ENCODE data around the gene ZMYM1.
"Not testable (repeated sequence)": the region's sequence is repeated elsewhere in the genome, so short reads cannot be mapped to it uniquely, and the experiment has no call there.

Gene ZMYM1

GRCh38 chr1:35064265-35064664 lies 14.9 kb upstream of the ZMYM1 start:
- no peak overlapping the region for H3K4me3 ChIP-seq (ENCODE audit: low read length)
- no peak for DNase-seq (ENCODE audit: low read depth, low spot score)

GRCh38 chr1:35069746-35070145 lies 9.4 kb upstream of the ZMYM1 start:
- DNase-seq (ENCODE audit: low read depth, low spot score), result no peak
- no peak overlapping the region for H3K4me3 ChIP-seq (ENCODE audit: low read length)

DNA sequence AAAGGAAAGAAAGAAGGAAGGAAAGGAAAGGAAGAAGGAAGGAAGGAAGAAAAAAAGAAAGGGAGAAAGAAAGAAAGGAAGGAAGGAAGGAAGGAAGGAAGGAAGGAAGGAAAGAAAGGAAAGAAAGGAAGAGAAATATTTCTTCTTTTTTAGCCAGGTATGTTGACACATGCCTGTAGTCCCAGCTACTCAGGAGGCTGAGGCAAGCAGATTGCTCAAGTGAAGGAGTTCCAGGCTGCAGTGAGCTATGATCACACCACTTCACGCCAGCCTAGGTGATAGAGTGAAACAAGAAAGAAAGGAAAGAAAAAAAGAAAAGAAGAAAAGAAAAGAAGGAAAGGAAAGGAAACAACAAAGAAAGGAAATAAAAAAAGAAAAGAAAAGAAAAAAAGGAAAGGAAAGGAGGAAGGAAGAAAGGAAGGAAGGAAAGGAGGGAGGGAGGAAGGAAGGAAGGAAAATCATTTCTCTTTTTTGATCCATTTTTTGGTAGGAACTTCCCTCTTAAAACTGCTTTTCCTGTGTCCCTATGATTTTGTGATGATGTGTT lies 5.8 kb upstream of the ZMYM1 start:
- no peak for DNase-seq (ENCODE audit: low read depth, low spot score)
- H3K4me3 ChIP-seq (ENCODE audit: low read length), result no peak overlapping the region

DNA sequence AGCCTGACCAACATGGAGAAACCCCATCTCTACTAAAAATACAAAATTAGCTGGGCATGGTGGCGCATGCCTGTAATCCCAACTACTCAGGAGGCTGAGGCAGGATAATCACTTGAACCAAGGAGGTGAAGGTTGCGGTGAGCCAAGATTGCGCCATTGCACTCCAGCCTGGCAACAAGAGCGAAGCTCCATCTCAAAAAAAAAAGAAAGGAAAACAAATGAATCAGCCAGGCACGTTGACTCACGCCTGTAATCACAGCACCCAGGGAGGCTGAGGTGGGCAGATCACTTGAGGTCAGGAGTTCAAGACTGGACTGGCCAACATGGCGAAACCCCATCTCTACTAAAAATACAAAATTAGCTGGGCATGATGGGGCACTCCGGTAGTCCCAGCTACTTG lies 2.8 kb upstream of the ZMYM1 start:
- not testable (repeated sequence) for DNase-seq (ENCODE audit: low read depth, low spot score); H3K4me3 ChIP-seq (ENCODE audit: low read length)

DNA sequence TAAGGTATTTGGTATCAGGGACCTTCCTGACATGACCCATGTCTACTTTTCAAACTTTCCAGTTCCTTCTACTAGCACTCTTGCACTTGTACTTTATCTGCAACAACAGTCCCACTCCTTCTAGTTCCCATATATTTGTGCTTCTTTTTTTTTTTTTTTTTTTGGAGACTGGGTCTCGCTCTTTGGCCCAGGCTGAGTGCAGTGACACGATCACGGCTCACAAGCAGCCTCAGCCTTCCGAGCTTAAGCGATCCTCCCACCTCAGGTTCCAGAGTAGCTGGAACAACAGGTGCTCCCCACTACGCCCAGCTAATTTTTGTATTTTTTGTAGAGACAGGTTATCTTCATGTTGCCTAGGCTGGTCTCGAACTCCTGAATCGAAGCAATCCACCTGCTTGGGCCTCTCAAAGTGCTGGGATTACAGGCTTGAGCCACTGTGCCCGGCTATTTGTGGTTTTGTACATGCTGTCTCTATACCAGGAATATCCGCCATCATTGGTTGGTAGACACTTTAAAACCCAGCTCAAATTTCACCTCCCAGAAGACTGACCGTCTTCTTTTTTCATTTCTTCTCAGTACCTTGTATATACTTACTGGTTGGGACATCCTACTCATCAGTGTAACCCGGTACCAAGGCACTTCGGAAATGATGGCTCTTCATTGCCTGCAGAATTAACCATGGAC lies 1.1 kb downstream of the ZMYM1 start:
- no peak for DNase-seq (ENCODE audit: low read depth, low spot score)
- H3K4me3 ChIP-seq (ENCODE audit: low read length), result peak overlapping the region; percentile 88

DNA sequence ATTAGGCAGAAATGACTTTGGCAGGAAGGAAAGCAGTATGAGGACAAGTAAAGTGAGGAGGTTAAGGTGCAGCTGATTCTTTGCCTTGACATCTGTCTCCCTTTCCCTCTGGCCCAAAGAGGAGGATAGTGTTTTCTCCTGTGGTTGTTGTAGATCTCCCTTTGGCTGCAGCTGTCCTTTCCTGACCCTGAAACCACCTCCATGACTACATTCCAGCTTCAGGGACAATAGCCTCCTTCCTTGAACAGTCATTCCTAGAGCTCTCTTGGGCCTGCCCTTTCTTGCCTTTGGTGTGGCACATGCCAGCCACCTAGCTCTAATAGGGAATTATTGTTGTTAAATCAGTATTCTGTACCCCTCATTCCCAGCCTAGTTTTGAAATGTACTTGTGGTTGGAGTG lies 6.2 kb downstream of the ZMYM1 start:
- no peak for DNase-seq (ENCODE audit: low read depth, low spot score)
- no peak overlapping the region for H3K4me3 ChIP-seq (ENCODE audit: low read length)

DNA sequence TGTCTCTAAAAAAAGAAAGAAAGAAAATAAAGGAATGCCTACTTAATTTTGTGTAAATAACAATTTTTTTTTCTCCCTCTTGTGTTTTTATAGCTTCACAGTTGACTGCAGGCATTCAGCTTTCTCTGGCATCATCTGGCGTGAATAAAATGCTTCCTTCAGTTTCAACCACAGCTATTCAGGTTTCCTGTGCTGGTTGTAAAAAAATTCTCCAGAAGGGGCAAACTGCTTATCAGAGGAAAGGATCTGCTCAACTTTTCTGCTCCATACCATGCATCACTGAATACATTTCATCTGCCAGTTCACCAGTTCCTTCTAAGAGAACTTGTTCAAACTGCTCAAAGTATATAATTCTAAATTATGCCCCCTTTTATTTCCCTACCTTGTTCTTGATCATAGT lies 18.0 kb downstream of the ZMYM1 start:
- peak; percentile 91 for DNase-seq (ENCODE audit: low read depth, low spot score)
- H3K4me3 ChIP-seq (ENCODE audit: low read length), result peak overlapping the region; percentile 4; the same call in 1 of the 2 replicates

DNA sequence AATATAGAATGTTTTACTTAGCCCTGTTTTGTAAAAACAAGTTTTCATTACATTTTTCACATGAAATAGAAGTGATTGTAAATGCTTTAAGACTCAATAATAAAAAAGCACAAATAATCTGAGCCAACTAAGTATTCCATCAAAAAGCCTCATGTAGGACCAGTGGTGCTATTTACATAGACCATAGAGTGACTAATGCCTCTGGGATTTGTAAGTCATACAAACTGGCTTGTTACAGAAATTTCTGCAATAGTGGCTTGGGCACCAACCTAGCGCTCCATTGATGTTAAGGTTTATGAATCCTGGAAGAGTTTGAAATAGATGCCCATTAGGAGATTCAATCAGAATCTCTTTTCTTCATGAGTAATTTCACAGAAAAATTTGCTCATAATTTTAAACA lies 31.9 kb downstream of the ZMYM1 start:
- DNase-seq (ENCODE audit: low read depth, low spot score), result no peak
- H3K4me3 ChIP-seq (ENCODE audit: low read length), result no peak overlapping the region

GRCh38 chr1:35112668-35113067 lies 33.5 kb downstream of the ZMYM1 start:
- no peak overlapping the region for H3K4me3 ChIP-seq (ENCODE audit: low read length)
- no peak for DNase-seq (ENCODE audit: low read depth, low spot score)

- no peak for DNase-seq (ENCODE audit: low read depth, low spot score)
- H3K4me3 ChIP-seq (ENCODE audit: low read length), result no peak overlapping the region
Measured at GRCh38 chr1:35115459-35116383, 36.5 kb downstream of the ZMYM1 start.

- no peak for DNase-seq (ENCODE audit: low read depth, low spot score)
- no peak overlapping the region for H3K4me3 ChIP-seq (ENCODE audit: low read length)
Measured at GRCh38 chr1:35120458-35121133, 41.4 kb downstream of the ZMYM1 start.

- DNase-seq (ENCODE audit: low read depth, low spot score), result no peak
- H3K4me3 ChIP-seq (ENCODE audit: low read length), result no peak overlapping the region
Measured at GRCh38 chr1:35122311-35122710, 43.1 kb downstream of the ZMYM1 start.

DNA sequence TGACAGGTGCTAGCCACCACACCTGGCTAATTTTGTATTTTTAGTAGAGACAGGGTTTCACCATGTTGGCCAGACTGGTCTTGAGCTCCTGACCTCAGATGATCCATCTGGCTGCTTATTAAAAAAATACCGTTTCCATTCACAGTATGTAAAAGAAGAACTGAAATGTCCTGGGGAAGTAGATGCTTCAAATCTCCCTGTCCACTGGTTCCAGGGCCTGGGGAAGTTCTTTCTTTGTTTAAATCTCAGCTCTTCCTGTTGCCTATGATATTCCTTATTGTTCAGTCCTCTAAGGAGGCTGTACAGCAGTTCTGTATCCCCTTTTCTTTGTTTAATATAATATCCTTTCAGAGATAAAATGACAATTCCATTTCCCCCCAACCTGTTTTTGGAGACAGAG lies 47.4 kb downstream of the ZMYM1 start:
- no peak for DNase-seq (ENCODE audit: low read depth, low spot score)
- H3K4me3 ChIP-seq (ENCODE audit: low read length), result no peak overlapping the region

DNA sequence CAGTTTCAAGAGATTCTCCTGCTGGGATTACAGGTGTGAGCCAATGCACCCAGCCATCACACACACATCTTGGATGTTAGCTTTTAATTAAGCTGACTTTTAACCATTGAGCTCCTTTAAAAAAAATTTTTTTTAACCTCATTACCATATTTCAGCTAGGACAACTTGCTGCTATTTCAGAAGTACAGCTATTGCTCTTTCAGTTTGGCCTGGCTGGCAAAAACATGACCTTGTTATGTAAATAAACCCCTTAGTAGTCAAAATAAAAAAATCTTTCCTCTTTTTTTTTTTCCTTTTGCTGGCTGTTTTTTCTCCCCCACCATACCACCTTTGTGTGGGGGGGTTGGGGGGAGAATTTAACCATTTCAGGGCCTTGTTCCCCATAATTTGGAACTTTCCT lies 49.9 kb downstream of the ZMYM1 start:
- H3K4me3 ChIP-seq (ENCODE audit: low read length), result no peak overlapping the region
- DNase-seq (ENCODE audit: low read depth, low spot score), result no peak

DNA sequence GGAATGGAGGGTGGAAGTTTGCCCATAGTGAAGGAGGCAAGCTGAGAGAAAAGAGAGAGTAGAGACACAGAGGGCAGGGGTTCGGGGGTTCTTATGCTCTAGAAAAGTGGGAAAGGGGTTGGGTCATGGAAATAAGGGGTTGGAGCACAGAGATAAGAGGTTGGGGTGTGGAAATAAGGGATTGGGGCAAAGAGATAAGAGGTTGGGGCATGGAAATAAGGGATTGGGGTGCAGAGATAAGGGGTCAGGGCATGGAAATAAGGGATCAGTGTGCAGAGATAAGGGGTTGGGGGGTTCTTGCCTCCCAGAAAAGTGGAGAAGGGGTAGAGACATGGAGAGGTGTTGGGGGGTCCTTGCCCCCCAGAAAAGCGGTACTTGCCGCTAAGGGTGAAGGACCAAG lies 57.6 kb downstream of the ZMYM1 start:
- no peak overlapping the region for H3K4me3 ChIP-seq (ENCODE audit: low read length)
- no peak for DNase-seq (ENCODE audit: low read depth, low spot score)

GRCh38 chr1:35137590-35137989 lies 58.4 kb downstream of the ZMYM1 start:
- DNase-seq (ENCODE audit: low read depth, low spot score); H3K4me3 ChIP-seq (ENCODE audit: low read length): not testable (repeated sequence)

GRCh38 chr1:35142294-35142693 lies 63.1 kb downstream of the ZMYM1 start:
- not testable (repeated sequence) for DNase-seq (ENCODE audit: low read depth, low spot score)

GRCh38 chr1:35142728-35143127 lies 63.5 kb downstream of the ZMYM1 start:
- not testable (repeated sequence) for H3K4me3 ChIP-seq (ENCODE audit: low read length); DNase-seq (ENCODE audit: low read depth, low spot score)

More at GRCh38 chr1:35142294-35142693, 63.1 kb downstream of the ZMYM1 start:
- not testable (repeated sequence) for H3K4me3 ChIP-seq (ENCODE audit: low read length)

- H3K4me3 ChIP-seq (ENCODE audit: low read length), result no peak overlapping the region
Measured at GRCh38 chr1:35143737-35144508, 64.7 kb downstream of the ZMYM1 start.

More at GRCh38 chr1:35143737-35144508, 64.7 kb downstream of the ZMYM1 start:
- DNase-seq (ENCODE audit: low read depth, low spot score), result no peak

Data from Jurkat, Clone E6-1 (cell line).